ENCODE measurements around the gene ZPBP2.
"Not testable (repeated sequence)": the region's sequence is repeated elsewhere in the genome, so short reads cannot be mapped to it uniquely, and the experiment has no call there.

The ZPBP2 gene

GRCh38 chr17:39841134-39841683 is 26.8 kb upstream of the ZPBP2 start:
- H3K4me3 ChIP-seq (ENCODE audit: insufficient read length, low read depth), result no peak overlapping the region
- no peaks in the 10 kb centered on the region for H3K27me3 ChIP-seq (ENCODE audit: insufficient read depth, insufficient read length)
- H3K4me1 ChIP-seq (ENCODE audit: insufficient read depth, insufficient read length), result no peaks in the 10 kb centered on the region
- H3K36me3 ChIP-seq (ENCODE audit: insufficient read depth, insufficient read length, low read length), result no peaks in the 10 kb centered on the region
- no peak for DNase-seq (ENCODE audit: low read depth, low spot score)
- no peaks in the 10 kb centered on the region; the same call in 1 of the 2 replicates for H3K9me3 ChIP-seq (ENCODE audit: insufficient read depth, low read length)
- no peak for TF ChIP-seq SUZ12 (IDR thresholded peaks at IDR 0.05; ENCODE audit: extremely low read depth, insufficient read depth, insufficient read length)
- no peak for TF ChIP-seq ZNF274 (IDR thresholded peaks at IDR 0.05; ENCODE audit: low read depth, low read length)
- no peak for TF ChIP-seq YY1 (IDR thresholded peaks at IDR 0.05; ENCODE audit: insufficient read depth, insufficient read length)
- no peak overlapping the region for H3K9ac ChIP-seq (ENCODE audit: insufficient read length, low read depth)

GRCh38 chr17:39845052-39845846 is 22.8 kb upstream of the ZPBP2 start:
- no peaks in the 10 kb centered on the region for H3K9me3 ChIP-seq (ENCODE audit: insufficient read depth, low read length)
- no peaks in the 10 kb centered on the region for H3K36me3 ChIP-seq (ENCODE audit: insufficient read depth, insufficient read length, low read length)
- no peak overlapping the region for H3K4me3 ChIP-seq (ENCODE audit: insufficient read length, low read depth)
- no peak overlapping the region for H3K9ac ChIP-seq (ENCODE audit: insufficient read length, low read depth)
- no peaks in the 10 kb centered on the region for H3K27me3 ChIP-seq (ENCODE audit: insufficient read depth, insufficient read length)
- no peak for DNase-seq (ENCODE audit: low read depth, low spot score)
- no peak for TF ChIP-seq YY1 (IDR thresholded peaks at IDR 0.05; ENCODE audit: insufficient read depth, insufficient read length)
- no peak for TF ChIP-seq SUZ12 (IDR thresholded peaks at IDR 0.05; ENCODE audit: extremely low read depth, insufficient read depth, insufficient read length)
- no peak for TF ChIP-seq ZNF274 (IDR thresholded peaks at IDR 0.05; ENCODE audit: low read depth, low read length)
- H3K4me1 ChIP-seq (ENCODE audit: insufficient read depth, insufficient read length), result no peaks in the 10 kb centered on the region

GRCh38 chr17:39846205-39846604 is 21.8 kb upstream of the ZPBP2 start:
- Histone ChIP-seq H3K27me3 (ENCODE audit: insufficient read depth, insufficient read length) (no peaks in the 10 kb centered on the region), H3K4me3 (ENCODE audit: insufficient read length, low read depth) (no peak overlapping the region), H3K4me1 (ENCODE audit: insufficient read depth, insufficient read length) (no peaks in the 10 kb centered on the region), H3K9ac (ENCODE audit: insufficient read length, low read depth) (no peak overlapping the region), H3K36me3 (ENCODE audit: insufficient read depth, insufficient read length, low read length) (no peaks in the 10 kb centered on the region), H3K9me3 (ENCODE audit: insufficient read depth, low read length) (0 out of 2 replicates have a peak, but pooled peaks cover 3% of the 10 kb centered on the region)
- DNase-seq (ENCODE audit: low read depth, low spot score), result no peak
- TF ChIP-seq ZNF274 (IDR thresholded peaks at IDR 0.05; ENCODE audit: low read depth, low read length), result no peak

GRCh38 chr17:39848600-39848999 is 19.4 kb upstream of the ZPBP2 start:
- H3K4me3 ChIP-seq (ENCODE audit: insufficient read length, low read depth), result no peak overlapping the region
- no peak overlapping the region for H3K9ac ChIP-seq (ENCODE audit: insufficient read length, low read depth)
- no peaks in the 10 kb centered on the region for H3K27me3 ChIP-seq (ENCODE audit: insufficient read depth, insufficient read length)
- no peak for DNase-seq (ENCODE audit: low read depth, low spot score)
- no peak for TF ChIP-seq YY1 (IDR thresholded peaks at IDR 0.05; ENCODE audit: insufficient read depth, insufficient read length)
- TF ChIP-seq SUZ12 (IDR thresholded peaks at IDR 0.05; ENCODE audit: extremely low read depth, insufficient read depth, insufficient read length), result no peak
- no peak for TF ChIP-seq ZNF274 (IDR thresholded peaks at IDR 0.05; ENCODE audit: low read depth, low read length)
- H3K4me1 ChIP-seq (ENCODE audit: insufficient read depth, insufficient read length), result no peaks in the 10 kb centered on the region
- H3K9me3 ChIP-seq (ENCODE audit: insufficient read depth, low read length), result 0 out of 2 replicates have a peak, but pooled peaks cover 6% of the 10 kb centered on the region
- no peaks in the 10 kb centered on the region for H3K36me3 ChIP-seq (ENCODE audit: insufficient read depth, insufficient read length, low read length)

- not testable (repeated sequence) for H3K9ac ChIP-seq (ENCODE audit: insufficient read length, low read depth); H3K9me3 ChIP-seq (ENCODE audit: insufficient read depth, low read length); DNase-seq (ENCODE audit: low read depth, low spot score); H3K36me3 ChIP-seq (ENCODE audit: insufficient read depth, insufficient read length, low read length); H3K4me3 ChIP-seq (ENCODE audit: insufficient read length, low read depth); H3K27me3 ChIP-seq (ENCODE audit: insufficient read depth, insufficient read length); H3K4me1 ChIP-seq (ENCODE audit: insufficient read depth, insufficient read length)
Measured at GRCh38 chr17:39850186-39850585, 17.8 kb upstream of the ZPBP2 start.

- DNase-seq (ENCODE audit: low read depth, low spot score), result no peak
- Histone ChIP-seq H3K27me3 (ENCODE audit: insufficient read depth, insufficient read length) (no peaks in the 10 kb centered on the region), H3K9me3 (ENCODE audit: insufficient read depth, low read length) (0 out of 2 replicates have a peak, but pooled peaks cover 6% of the 10 kb centered on the region), H3K36me3 (ENCODE audit: insufficient read depth, insufficient read length, low read length) (no peaks in the 10 kb centered on the region), H3K4me3 (ENCODE audit: insufficient read length, low read depth) (no peak overlapping the region), H3K4me1 (ENCODE audit: insufficient read depth, insufficient read length) (no peaks in the 10 kb centered on the region), H3K9ac (ENCODE audit: insufficient read length, low read depth) (no peak overlapping the region)
- TF ChIP-seq SUZ12 (IDR thresholded peaks at IDR 0.05; ENCODE audit: extremely low read depth, insufficient read depth, insufficient read length), result no peak
- TF ChIP-seq YY1 (IDR thresholded peaks at IDR 0.05; ENCODE audit: insufficient read depth, insufficient read length), result no peak
- TF ChIP-seq ZNF274 (IDR thresholded peaks at IDR 0.05; ENCODE audit: low read depth, low read length), result no peak
Measured at GRCh38 chr17:39852239-39852638, 15.8 kb upstream of the ZPBP2 start.

GRCh38 chr17:39854909-39855308 is 13.1 kb upstream of the ZPBP2 start:
- Histone ChIP-seq H3K9me3 (ENCODE audit: insufficient read depth, low read length) (0 out of 2 replicates have a peak, but pooled peaks cover 6% of the 10 kb centered on the region), H3K9ac (ENCODE audit: insufficient read length, low read depth) (no peak overlapping the region), H3K27me3 (ENCODE audit: insufficient read depth, insufficient read length) (no peaks in the 10 kb centered on the region), H3K4me3 (ENCODE audit: insufficient read length, low read depth) (no peak overlapping the region), H3K4me1 (ENCODE audit: insufficient read depth, insufficient read length) (no peaks in the 10 kb centered on the region), H3K36me3 (ENCODE audit: insufficient read depth, insufficient read length, low read length) (no peaks in the 10 kb centered on the region)
- DNase-seq (ENCODE audit: low read depth, low spot score), result no peak
- no peak for TF ChIP-seq ZNF274 (IDR thresholded peaks at IDR 0.05; ENCODE audit: low read depth, low read length)
- TF ChIP-seq SUZ12 (IDR thresholded peaks at IDR 0.05; ENCODE audit: extremely low read depth, insufficient read depth, insufficient read length), result no peak
- no peak for TF ChIP-seq YY1 (IDR thresholded peaks at IDR 0.05; ENCODE audit: insufficient read depth, insufficient read length)

- not testable (repeated sequence) for H3K27me3 ChIP-seq (ENCODE audit: insufficient read depth, insufficient read length); DNase-seq (ENCODE audit: low read depth, low spot score); H3K4me3 ChIP-seq (ENCODE audit: insufficient read length, low read depth); H3K9me3 ChIP-seq (ENCODE audit: insufficient read depth, low read length); H3K36me3 ChIP-seq (ENCODE audit: insufficient read depth, insufficient read length, low read length); H3K9ac ChIP-seq (ENCODE audit: insufficient read length, low read depth); H3K4me1 ChIP-seq (ENCODE audit: insufficient read depth, insufficient read length)
Measured at GRCh38 chr17:39855911-39856649, 11.9 kb upstream of the ZPBP2 start.
